HepG2 (cell line): Measurements from ENCODE around the gene PAPOLA. TPM values are rescaled to one million over a fixed set of nuclear protein-coding genes. Genes with fewer than 3 reads are reported as not detected.
A peak's percentile ranks its signal among the peaks of the same experiment; 100 is the strongest.

Experiments
- ELF1 ChIP-seq: sonication (generic); formaldehyde crosslinking; IDR thresholded peaks from 2 replicates; pipeline ENCODE4 v1.4.0; 2020; ENCODE audit warnings: missing genetic modification reagents
- GZF1 ChIP-seq: sonication (generic); formaldehyde crosslinking; IDR thresholded peaks from 2 replicates; pipeline ENCODE4 v1.5.1; 2020; ENCODE audit warnings: mild to moderate bottlenecking, missing genetic modification reagents
- SETDB1 ChIP-seq: sonication (generic); formaldehyde crosslinking; IDR thresholded peaks from 2 replicates; pipeline ENCODE4 v1.5.1; 2020; ENCODE audit warnings: missing genetic modification reagents, mild to moderate bottlenecking, borderline replicate concordance
- SOX13 ChIP-seq, 3 experiments: fragments of 450-650 bp in 1 of 3; sonication (generic) in 1 of 3; formaldehyde crosslinking in 1 of 3; IDR thresholded peaks in 2 of 3; conservative IDR thresholded peaks in 1 of 3; 2 replicates each; pipeline versions ENCODE4 v1.5.0 to v1.6.1; 2016 to 2020; ENCODE audit warnings: antibody characterized with exemption in 1 of 3, mild to moderate bottlenecking in 1 of 3, missing compliant biosample characterization in 1 of 3, missing genetic modification reagents in 1 of 3, moderate library complexity in 1 of 3
- ZNF232 ChIP-seq: sonication (generic); formaldehyde crosslinking; IDR thresholded peaks from 2 replicates; pipeline ENCODE4 v1.4.0; 2020; ENCODE audit warnings: missing genetic modification reagents, borderline replicate concordance
- polyA plus RNA-seq, 8 experiments: library from polyadenylated mRNA; depleted of rRNA in 3 of 8; stranded (reverse) in 7 of 8; unstranded in 1 of 8; fragments of >200 nt; fragmentation: Illumina TruSeq in 4 of 8; extraction: Trizol in 4 of 8; gene quantifications; 2 replicates each; pipeline versions ENCODE4 v1.2.1 to v1.2.3, GENCODE V29; 2011 to 2016; ENCODE audit warnings: low read depth in 4 of 8, missing spikeins in 1 of 8, mixed read lengths in 1 of 8; ENCODE audit not compliant: insufficient read depth in 1 of 8
- total RNA-seq, 5 experiments: library from RNA; depleted of rRNA; stranded (reverse); fragments of >200 nt; fragmentation: Illumina TruSeq; extraction: Trizol; gene quantifications; 2 replicates each; pipeline ENCODE4 v1.2.3, GENCODE V29; 2016; ENCODE audit warnings: low read depth in 1 of 5
- TF ChIP-seq, protein P1 (sequence below): sonication (generic); formaldehyde crosslinking; conservative IDR thresholded peaks from 2 replicates; pipeline ENCODE4 v1.5.0; 2020; ENCODE audit warnings: missing genetic modification reagents
- TF ChIP-seq, protein P2 (sequence below): sonication (generic); formaldehyde crosslinking; IDR thresholded peaks from one replicate; pipeline ENCODE4 v1.5.1; 2020; ENCODE audit warnings: mild to moderate bottlenecking, missing genetic modification reagents; ENCODE audit errors: not compliant biosample characterization
- TF ChIP-seq, protein P3 (sequence below): sonication (generic); formaldehyde crosslinking; conservative IDR thresholded peaks from 2 replicates; pipeline ENCODE4 v1.4.0; 2020; ENCODE audit warnings: missing genetic modification reagents
- TF ChIP-seq, protein P4 (sequence below): sonication (generic); formaldehyde crosslinking; IDR thresholded peaks from 2 replicates; pipeline ENCODE4 v1.4.0; 2020; ENCODE audit warnings: mild to moderate bottlenecking, low read depth, missing genetic modification reagents
- TF ChIP-seq, protein P5 (sequence below): sonication (generic); formaldehyde crosslinking; IDR thresholded peaks from 2 replicates; pipeline ENCODE4 v1.8.0; 2022; ENCODE audit warnings: missing genetic modification reagents, mild to moderate bottlenecking, inconsistent platforms, borderline replicate concordance
- TF ChIP-seq, protein P6 (sequence below): sonication (generic); formaldehyde crosslinking; IDR thresholded peaks from 2 replicates; pipeline ENCODE4 v1.8.1; 2023; ENCODE audit warnings: mild to moderate bottlenecking, moderate library complexity, missing genetic modification reagents

The PAPOLA gene
- total and polyA plus RNA-seq, 2 of the 13 experiments (the other 11 are each of a cell fraction or from before 2014, with no cell fraction given), result 103 to 151 TPM

DNA sequence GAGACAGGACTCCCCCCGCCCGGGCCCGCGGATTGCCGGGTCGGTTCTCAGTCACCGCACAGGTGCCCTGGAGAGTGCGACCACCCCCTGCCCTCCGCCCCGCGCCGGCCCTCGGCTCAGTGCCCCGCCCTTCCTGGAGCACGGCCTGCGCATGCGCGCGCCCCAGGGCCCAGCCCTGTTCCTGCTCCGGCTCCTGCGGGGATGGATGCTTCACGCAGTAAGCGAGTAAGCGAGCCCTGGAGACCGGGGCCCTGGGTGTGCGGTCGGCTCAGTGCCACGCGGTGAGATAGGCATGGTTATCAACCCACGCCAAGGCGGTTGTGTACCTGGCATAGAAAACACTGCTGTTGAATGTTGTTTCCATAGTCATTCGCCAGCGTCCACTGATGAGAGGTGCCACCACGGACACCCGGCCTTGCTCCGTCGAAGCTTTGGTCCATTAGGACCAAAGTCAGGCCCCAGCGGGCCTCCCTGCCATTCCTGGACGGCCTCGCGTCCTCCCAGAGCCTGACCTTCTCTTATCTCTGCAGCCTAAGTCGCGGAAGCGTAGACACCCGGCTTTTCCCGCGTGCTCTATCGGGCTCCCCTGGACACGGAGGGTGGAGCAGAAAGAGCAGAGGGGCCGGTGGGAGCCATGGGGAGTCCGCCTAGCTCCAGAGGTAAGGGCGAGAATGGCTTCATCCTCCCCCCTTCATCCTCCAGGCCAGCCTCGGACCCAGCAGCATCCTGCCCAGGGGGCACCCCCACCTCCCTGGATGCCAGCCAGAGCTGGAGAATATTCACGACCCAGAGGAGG lies 90.6 kb downstream of the PAPOLA start (continued):
- TF ChIP-seq, protein P1, sequence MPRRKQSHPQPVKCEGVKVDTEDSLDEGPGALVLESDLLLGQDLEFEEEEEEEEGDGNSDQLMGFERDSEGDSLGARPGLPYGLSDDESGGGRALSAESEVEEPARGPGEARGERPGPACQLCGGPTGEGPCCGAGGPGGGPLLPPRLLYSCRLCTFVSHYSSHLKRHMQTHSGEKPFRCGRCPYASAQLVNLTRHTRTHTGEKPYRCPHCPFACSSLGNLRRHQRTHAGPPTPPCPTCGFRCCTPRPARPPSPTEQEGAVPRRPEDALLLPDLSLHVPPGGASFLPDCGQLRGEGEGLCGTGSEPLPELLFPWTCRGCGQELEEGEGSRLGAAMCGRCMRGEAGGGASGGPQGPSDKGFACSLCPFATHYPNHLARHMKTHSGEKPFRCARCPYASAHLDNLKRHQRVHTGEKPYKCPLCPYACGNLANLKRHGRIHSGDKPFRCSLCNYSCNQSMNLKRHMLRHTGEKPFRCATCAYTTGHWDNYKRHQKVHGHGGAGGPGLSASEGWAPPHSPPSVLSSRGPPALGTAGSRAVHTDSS (CRISPR knock-in tag), result no peak
- no peak for TF ChIP-seq SOX13 (IDR thresholded peaks at IDR 0.05)
- no peak for TF ChIP-seq SOX13 (CRISPR knock-in tag; conservative IDR thresholded peaks at IDR 0.05 in 1 of 2, IDR thresholded peaks at IDR 0.05 in 1 of 2)
- TF ChIP-seq SETDB1 (CRISPR knock-in tag), result no peak
- 0 out of 2 replicates have a peak, but pooled peaks have one; percentile 4 for TF ChIP-seq ELF1
- TF ChIP-seq, protein P2, sequence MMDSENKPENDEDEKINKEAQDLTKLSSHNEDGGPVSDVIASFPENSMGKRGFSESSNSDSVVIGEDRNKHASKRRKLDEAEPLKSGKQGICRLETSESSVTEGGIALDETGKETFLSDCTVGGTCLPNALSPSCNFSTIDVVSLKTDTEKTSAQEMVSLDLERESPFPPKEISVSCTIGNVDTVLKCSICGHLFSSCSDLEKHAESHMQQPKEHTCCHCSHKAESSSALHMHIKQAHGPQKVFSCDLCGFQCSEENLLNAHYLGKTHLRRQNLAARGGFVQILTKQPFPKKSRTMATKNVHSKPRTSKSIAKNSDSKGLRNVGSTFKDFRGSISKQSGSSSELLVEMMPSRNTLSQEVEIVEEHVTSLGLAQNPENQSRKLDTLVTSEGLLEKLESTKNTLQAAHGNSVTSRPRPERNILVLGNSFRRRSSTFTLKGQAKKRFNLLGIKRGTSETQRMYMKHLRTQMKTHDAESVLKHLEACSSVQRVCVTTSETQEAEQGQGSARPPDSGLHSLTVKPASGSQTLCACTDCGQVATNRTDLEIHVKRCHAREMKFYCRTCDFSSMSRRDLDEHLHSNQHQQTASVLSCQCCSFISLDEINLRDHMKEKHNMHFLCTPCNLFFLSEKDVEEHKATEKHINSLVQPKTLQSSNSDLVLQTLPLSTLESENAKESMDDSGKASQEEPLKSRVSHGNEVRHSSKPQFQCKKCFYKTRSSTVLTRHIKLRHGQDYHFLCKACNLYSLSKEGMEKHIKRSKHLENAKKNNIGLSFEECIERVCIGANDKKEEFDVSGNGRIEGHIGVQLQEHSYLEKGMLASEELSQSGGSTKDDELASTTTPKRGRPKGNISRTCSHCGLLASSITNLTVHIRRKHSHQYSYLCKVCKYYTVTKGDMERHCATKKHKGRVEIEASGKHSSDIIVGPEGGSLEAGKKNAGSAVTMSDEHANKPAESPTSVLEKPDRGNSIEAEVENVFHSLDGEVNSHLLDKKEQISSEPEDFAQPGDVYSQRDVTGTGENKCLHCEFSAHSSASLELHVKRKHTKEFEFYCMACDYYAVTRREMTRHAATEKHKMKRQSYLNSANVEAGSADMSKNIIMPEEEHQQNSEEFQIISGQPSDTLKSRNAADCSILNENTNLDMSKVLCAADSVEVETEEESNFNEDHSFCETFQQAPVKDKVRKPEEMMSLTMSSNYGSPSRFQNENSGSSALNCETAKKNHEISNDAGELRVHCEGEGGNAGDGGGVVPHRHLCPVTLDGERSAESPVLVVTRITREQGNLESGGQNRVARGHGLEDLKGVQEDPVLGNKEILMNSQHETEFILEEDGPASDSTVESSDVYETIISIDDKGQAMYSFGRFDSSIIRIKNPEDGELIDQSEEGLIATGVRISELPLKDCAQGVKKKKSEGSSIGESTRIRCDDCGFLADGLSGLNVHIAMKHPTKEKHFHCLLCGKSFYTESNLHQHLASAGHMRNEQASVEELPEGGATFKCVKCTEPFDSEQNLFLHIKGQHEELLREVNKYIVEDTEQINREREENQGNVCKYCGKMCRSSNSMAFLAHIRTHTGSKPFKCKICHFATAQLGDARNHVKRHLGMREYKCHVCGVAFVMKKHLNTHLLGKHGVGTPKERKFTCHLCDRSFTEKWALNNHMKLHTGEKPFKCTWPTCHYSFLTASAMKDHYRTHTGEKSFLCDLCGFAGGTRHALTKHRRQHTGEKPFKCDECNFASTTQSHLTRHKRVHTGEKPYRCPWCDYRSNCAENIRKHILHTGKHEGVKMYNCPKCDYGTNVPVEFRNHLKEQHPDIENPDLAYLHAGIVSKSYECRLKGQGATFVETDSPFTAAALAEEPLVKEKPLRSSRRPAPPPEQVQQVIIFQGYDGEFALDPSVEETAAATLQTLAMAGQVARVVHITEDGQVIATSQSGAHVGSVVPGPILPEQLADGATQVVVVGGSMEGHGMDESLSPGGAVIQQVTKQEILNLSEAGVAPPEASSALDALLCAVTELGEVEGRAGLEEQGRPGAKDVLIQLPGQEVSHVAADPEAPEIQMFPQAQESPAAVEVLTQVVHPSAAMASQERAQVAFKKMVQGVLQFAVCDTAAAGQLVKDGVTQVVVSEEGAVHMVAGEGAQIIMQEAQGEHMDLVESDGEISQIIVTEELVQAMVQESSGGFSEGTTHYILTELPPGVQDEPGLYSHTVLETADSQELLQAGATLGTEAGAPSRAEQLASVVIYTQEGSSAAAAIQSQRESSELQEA, result no peak
- TF ChIP-seq, protein P3, sequence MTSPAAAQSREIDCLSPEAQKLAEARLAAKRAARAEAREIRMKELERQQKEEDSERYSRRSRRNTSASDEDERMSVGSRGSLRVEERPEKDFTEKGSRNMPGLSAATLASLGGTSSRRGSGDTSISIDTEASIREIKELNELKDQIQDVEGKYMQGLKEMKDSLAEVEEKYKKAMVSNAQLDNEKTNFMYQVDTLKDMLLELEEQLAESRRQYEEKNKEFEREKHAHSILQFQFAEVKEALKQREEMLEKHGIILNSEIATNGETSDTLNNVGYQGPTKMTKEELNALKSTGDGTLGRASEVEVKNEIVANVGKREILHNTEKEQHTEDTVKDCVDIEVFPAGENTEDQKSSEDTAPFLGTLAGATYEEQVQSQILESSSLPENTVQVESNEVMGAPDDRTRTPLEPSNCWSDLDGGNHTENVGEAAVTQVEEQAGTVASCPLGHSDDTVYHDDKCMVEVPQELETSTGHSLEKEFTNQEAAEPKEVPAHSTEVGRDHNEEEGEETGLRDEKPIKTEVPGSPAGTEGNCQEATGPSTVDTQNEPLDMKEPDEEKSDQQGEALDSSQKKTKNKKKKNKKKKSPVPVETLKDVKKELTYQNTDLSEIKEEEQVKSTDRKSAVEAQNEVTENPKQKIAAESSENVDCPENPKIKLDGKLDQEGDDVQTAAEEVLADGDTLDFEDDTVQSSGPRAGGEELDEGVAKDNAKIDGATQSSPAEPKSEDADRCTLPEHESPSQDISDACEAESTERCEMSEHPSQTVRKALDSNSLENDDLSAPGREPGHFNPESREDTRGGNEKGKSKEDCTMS (CRISPR knock-in tag), result no peak
- TF ChIP-seq, protein P4, sequence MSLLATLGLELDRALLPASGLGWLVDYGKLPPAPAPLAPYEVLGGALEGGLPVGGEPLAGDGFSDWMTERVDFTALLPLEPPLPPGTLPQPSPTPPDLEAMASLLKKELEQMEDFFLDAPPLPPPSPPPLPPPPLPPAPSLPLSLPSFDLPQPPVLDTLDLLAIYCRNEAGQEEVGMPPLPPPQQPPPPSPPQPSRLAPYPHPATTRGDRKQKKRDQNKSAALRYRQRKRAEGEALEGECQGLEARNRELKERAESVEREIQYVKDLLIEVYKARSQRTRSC (CRISPR knock-in tag), result no peak
- no peak for TF ChIP-seq ZNF232 (CRISPR knock-in tag)
- TF ChIP-seq, protein P5, sequence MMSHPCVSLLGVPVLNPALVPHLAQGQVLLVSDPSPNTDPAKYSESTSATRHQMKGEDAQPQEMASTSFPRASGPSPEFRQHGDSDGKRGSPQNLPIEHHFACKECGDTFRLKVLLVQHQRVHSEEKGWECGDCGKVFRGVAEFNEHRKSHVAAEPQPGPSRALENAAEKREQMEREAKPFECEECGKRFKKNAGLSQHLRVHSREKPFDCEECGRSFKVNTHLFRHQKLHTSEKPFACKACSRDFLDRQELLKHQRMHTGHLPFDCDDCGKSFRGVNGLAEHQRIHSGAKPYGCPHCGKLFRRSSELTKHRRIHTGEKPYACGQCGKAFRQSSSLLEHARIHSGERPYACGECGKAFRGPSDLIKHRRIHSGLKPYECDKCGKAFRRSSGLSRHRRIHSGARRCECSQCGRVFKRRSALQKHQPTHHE, result no peak
- TF ChIP-seq GZF1 (CRISPR knock-in tag), result no peak
- TF ChIP-seq, protein P6, sequence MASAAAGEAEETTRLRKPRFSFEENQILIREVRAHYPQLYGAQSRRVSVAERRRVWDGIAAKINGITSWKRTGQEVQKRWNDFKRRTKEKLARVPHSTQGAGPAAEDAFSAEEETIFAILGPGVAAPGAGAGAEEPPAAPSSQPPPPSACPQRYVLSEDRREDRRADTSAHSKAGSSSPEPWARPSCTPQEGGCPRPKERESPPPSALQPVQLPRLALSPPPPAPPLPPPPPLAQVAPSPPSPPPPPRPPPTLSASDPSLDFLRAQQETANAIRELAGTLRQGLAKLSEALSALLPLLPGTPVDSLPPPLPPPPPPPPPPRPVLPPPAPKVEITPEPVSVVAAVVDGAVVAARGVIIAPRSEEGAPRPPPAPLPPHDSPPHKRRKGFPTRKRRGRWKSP (CRISPR knock-in tag), result no peak
